DMS53 (cell line): ENCODE measurements around the gene VPS26C.
"Not testable (repeated sequence)": the region's sequence is repeated elsewhere in the genome, so short reads cannot be mapped to it uniquely, and the experiment has no call there.

Experiments
- DNase-seq: peaks from one replicate; lab custom pipeline; 2025; lab: John Stamatoyannopoulos, UW

The VPS26C gene

DNA sequence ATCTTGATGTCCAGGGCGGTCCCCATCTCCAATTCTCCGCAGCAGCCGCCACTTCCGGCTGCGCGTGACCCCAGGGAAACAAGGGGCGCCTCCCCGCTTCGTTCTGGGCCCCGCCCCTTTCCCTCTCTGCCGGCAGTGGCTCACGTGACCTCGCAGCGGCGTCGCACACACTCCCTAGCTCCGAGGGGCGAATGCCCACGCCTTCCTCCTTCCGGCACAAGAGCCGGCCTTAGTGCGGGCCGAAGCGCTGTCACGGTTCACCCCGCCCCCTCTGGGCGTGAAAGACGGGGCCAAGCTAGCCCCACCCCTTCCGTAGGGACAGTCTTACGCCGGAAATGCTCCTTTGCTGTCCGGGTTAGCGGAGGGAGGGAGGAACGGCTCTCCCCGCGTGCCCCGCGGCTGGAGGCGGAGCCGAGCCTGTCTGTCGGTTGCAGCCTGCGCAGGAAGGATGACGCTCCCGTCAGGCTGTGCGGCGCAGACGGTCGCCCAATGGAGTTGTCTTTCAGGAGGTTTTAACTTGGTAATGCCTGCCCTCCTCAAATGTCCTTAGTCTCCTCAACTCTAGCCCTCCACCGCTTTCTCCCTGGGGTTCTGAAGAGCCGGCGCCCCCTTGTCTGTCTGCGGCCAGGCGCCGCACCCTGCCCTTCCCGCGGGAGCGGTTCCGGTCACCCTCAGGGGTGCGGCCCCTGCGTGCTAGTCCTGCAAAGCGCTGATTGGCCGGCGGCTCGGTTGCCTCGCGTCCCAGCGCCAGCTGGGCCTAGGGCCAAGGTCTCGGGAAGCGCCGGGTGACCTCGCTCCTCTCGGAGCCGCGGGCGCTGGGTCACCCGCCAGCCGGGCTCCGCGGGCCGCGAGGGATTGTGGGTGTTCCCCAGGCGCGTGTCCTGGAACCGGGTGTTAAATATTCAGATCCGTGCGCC is at the start of gene VPS26C:
Gene VPS26C (minus strand): TSS at position 66 of the 917 bp plus-strand sequence. CDS start 40 bp downstream, at position 26.
- DNase-seq: peak; percentile 99

- not testable (repeated sequence) for DNase-seq
These were observed 48.9 kb upstream of the VPS26C start for GRCh38 chr21:37316072-37316471.

- no peak for DNase-seq
These were observed 33.1 kb upstream of the VPS26C start for GRCh38 chr21:37300114-37300751.

GRCh38 chr21:37297364-37297763 is 30.2 kb upstream of the VPS26C start:
- DNase-seq: no peak

DNA sequence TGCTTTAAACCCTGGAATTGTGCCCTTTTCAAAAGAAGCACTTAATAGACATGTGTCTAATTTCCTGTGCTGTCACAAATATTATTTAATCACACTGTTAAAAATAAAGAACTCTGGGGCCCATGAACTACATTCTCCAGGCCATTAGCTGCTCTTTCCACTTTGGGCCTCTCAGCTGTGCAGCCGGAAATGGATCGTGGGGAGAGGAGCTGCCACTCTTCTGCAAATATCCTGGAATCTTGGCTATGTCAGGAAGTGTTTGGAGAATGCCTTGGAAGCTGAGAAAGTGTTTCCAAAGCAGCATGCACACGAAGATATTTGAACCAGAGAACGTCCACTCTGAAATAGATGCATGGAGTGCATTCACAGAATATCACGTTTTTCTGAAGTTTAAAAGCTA is 27.5 kb upstream of the VPS26C start:
- no peak for DNase-seq

DNA sequence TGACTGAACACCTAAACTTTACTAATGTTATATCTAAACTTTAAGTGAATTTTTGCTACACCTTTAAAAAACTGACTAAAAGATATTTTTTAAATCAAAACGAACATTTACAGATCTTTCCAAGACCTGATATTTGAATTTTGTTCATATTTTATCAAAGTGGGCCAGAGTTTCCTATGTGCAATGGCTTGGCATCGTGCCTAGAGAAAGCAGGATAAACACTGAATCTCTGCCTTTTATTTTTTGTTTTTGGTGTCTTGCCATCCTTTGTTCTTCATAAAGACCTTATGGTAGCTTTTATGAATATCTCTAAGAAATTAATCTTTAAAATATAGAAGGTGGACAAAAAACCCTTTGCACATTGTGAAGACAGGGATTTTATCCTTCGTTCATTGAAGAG is 25.8 kb upstream of the VPS26C start:
- no peak for DNase-seq

GRCh38 chr21:37292041-37292440 is 24.9 kb upstream of the VPS26C start:
- DNase-seq: no peak

DNA sequence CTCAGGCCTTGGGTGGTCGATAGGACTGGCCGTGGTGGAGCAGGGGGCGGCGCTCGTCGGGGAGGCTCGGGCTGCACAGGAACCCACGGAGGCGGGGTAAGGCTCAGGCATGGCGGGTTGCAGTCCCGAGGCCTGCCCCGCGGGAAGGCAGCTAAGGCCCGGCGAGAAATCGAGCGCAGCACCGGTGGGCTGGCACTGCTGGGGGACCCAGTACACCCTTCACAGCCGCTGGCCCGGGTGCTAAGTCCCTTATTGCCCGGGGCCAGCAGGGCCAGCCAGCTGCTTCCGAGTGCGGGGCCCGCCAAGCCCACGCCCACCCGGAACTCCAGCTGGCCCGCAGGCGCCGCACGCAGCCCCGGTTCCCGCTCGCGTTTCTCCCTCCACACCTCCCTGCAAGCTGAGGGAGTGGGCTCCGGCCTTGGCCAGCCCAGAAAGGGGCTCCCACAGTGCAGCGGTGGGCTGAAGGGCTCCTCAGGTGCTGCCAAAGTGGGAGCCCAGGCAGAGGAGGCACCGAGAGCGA is 16.1 kb upstream of the VPS26C start:
- not testable (repeated sequence) for DNase-seq

DNA sequence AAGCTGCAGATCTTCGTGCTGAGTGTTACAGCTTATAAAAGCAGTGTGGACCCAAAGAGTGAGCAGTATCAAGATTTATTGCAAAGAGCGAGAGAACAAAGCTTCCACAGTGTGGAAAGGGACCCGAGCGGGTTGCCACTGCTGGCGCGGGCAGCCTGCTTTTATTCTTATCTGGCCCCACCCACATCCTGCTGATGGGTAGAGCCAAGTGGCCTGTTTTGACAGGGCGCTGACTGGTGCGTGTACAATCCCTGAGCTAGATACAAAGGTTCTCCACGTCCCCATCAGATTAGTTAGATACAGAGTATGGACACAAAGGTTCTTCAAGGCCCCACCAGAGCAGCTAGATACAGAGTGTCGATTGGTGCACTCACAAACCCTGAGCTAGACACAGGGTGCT is 15.5 kb upstream of the VPS26C start:
- not testable (repeated sequence) for DNase-seq

GRCh38 chr21:37281993-37282392 is 14.9 kb upstream of the VPS26C start:
- peak; percentile 77 for DNase-seq

GRCh38 chr21:37281579-37281978 is 14.4 kb upstream of the VPS26C start:
- peak; percentile 20 for DNase-seq

DNA sequence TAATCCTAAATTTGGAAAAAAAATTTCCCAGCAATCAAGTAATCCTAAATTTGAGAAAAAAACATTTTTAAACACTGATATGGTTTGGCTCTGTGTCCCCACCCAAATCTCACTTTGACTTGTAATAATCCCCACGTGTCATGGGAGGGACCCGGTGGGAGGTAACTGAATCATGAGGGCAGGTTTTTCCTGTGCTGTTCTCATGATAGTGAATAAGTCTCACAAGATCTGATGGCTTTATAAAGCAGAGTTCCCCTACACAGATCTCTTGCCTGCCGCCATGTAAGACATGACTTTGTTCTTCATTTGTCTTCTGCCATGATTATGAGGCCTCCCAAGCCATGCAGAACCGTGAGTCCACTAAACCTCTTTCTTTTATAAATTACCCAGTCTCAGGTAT is 12.1 kb upstream of the VPS26C start:
- DNase-seq: not testable (repeated sequence)

DNA sequence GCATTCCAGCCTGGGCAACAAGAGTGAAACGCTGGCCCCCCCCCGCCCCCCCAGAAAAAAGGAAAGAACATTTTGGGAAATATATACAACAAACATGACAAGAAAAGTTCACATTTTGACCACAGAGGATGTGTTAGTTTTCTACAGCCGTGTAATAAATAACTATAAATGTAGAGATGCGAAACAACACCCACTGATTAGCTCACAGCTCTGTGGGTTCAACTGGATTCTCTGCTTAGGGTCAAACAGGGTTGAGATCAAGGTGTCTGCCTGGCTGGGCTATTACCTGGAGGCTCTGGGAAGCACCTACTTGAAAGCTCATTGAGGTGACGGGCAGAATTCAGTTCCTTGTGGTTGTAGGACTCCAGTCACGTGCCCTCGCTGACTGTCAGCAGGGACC is 11.1 kb upstream of the VPS26C start:
- no peak for DNase-seq

GRCh38 chr21:37276377-37276776 is 9.2 kb upstream of the VPS26C start:
- no peak for DNase-seq

DNA sequence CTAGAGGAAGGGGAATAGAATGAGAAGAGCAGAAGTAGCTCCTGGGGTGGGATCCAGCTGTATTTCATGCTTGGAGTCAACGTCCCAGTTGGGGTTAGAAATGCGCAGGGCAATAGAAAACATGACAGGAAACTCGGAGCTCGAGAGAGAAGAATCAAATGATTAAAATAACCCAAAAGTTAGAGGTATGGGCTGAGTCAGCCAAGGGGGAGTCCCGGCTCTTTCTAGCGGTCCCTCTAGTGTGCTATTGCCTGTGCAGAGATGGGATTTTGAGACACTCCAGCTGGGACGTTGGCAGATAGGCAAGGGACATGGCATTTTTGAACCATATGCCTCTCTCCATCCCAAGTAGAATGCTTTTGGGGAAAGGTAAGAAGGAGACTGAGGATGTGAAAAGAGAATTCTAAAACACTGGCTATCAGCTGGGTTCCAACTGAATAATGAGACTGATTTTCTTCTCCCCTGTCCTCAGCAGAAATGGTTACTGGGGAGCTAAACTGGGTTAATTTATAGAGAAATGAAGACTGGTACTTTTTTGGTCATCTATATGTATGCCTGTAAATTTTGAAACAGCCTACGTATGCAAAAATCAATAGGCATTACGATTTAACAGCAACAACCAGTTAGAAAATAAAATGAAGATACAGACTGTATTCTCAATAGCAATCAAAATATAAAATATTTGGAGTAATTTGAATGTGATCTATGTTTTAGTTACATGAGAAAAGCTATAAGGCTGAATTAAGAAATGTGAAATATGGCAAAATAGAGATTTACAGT is 7.0 kb upstream of the VPS26C start:
- no peak for DNase-seq

GRCh38 chr21:37273440-37273839 is 6.3 kb upstream of the VPS26C start:
- DNase-seq: no peak

DNA sequence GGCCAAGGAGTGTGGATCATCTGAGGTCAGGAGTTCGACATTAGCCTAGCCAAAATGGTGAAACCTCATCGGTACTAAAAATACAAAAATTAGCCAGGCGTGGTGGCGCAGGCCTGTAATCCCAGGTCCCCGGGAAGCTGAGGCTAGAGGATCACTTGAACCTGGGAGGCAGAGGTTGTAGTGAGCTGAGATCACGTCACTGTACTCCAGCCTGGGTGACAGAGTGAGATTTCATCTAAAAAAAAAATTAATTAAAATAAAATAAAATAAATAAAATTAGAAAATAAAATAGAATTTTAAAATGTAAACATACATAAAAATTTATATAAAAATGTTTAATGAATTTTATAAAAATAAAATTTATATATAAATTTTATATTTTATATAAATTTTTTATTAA is 5.8 kb upstream of the VPS26C start:
- DNase-seq: no peak

DNA sequence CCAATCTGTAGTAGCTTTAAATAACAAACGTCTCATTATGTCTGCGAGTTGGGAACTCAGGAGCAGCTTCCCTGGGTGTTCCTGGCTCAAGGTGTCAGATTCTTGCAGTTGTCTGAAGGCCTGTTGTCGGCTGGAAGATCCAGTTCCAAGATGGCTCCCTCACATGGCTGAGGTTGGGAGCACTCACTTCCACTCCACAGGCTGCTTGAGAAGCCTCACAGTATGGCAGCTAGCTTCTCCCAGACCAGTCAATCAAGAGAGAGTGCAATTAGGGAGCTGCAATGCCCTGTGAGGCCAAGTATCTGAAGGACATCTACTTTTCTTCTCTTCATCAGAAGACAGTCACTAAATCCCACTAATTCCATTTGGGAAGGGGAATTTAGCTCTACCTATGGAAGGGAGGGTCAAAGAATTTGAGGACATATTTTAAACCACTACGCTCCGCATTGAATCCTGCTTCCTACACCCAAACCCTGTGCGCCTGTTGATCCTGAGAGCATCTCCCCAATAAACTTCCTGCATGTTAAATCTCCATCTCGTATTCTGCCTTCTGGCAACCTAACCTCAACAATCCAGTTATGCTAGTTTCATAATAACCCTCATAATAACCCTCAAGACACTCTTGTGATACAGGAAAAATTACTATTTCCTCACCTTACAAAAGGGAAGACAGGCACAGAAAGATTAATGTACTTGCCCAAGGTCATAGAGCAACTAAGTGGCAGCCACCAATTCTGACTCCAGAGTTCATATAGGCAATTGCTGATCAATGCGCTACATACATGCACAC is 3.6 kb upstream of the VPS26C start:
- no peak for DNase-seq

GRCh38 chr21:37269481-37269880 is 2.3 kb upstream of the VPS26C start:
- DNase-seq: no peak

DNA sequence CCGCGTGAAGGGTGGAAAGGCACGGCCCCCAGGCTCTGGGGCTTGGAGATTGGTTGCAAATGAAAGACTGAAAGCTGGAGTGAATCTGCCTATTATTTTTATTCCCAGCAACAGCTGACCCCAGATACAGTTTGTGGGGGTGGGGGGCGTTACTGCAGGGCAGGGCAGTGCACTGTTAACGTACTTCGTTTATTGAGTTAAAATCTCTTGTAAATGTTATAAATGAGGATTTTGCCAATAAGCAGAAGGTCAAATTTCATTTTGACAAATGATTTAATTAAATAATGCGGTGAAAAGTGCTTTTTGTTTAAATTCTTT is 1.0 kb upstream of the VPS26C start:
- DNase-seq: no peak

DNA sequence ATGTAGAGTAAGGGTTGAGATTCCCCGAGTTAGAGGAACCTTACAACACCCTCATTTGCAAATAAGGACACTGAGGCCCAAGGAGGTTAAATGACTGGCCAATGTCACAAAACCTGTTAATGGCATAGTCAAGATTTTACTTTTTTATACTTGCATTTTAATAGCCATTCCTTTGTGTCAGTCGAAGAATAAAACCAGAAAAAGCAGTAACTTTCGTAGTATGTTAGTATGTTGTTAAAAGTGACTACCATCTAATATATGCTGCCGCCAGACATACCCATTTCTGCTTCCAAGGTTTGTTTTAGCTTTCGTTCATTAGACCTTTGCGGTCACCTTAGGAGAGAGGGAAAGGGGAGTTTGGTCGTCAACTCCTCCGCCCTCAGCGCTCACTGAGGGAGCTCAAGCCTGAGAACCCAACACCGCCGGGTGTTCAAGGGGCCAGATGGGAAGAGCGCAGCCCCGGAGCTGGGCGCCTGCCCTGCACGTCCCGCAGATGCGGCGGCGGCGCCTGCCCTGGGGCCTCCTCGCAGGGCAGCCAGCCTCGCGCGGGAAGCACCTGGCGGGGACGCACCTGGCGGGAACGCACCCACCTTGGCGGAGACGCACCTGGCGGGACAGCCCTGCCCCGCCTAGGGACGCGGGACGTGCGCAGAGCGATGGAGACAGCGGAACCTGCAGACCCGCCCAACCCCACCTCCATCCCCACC is 466 bp downstream of the VPS26C start:
- peak; percentile 92 for DNase-seq
